Measurements from ENCODE around the gene TCF12. TPM values are rescaled to one million over a fixed set of nuclear protein-coding genes. Genes with fewer than 3 reads are reported as not detected.

Gene TCF12
- total and polyA plus RNA-seq, 2 of the 8 experiments (the other 6 are each of a cell fraction or from before 2014, with no cell fraction given): 85.8 to 101 TPM

- TF ChIP-seq KDM1A (IDR thresholded peaks at IDR 0.05; ENCODE audit: borderline replicate concordance, low read length): no peak
- no peak for TF ChIP-seq CBX5 (IDR thresholded peaks at IDR 0.05; ENCODE audit: low read depth, low read length)
- TF ChIP-seq, protein P1, sequence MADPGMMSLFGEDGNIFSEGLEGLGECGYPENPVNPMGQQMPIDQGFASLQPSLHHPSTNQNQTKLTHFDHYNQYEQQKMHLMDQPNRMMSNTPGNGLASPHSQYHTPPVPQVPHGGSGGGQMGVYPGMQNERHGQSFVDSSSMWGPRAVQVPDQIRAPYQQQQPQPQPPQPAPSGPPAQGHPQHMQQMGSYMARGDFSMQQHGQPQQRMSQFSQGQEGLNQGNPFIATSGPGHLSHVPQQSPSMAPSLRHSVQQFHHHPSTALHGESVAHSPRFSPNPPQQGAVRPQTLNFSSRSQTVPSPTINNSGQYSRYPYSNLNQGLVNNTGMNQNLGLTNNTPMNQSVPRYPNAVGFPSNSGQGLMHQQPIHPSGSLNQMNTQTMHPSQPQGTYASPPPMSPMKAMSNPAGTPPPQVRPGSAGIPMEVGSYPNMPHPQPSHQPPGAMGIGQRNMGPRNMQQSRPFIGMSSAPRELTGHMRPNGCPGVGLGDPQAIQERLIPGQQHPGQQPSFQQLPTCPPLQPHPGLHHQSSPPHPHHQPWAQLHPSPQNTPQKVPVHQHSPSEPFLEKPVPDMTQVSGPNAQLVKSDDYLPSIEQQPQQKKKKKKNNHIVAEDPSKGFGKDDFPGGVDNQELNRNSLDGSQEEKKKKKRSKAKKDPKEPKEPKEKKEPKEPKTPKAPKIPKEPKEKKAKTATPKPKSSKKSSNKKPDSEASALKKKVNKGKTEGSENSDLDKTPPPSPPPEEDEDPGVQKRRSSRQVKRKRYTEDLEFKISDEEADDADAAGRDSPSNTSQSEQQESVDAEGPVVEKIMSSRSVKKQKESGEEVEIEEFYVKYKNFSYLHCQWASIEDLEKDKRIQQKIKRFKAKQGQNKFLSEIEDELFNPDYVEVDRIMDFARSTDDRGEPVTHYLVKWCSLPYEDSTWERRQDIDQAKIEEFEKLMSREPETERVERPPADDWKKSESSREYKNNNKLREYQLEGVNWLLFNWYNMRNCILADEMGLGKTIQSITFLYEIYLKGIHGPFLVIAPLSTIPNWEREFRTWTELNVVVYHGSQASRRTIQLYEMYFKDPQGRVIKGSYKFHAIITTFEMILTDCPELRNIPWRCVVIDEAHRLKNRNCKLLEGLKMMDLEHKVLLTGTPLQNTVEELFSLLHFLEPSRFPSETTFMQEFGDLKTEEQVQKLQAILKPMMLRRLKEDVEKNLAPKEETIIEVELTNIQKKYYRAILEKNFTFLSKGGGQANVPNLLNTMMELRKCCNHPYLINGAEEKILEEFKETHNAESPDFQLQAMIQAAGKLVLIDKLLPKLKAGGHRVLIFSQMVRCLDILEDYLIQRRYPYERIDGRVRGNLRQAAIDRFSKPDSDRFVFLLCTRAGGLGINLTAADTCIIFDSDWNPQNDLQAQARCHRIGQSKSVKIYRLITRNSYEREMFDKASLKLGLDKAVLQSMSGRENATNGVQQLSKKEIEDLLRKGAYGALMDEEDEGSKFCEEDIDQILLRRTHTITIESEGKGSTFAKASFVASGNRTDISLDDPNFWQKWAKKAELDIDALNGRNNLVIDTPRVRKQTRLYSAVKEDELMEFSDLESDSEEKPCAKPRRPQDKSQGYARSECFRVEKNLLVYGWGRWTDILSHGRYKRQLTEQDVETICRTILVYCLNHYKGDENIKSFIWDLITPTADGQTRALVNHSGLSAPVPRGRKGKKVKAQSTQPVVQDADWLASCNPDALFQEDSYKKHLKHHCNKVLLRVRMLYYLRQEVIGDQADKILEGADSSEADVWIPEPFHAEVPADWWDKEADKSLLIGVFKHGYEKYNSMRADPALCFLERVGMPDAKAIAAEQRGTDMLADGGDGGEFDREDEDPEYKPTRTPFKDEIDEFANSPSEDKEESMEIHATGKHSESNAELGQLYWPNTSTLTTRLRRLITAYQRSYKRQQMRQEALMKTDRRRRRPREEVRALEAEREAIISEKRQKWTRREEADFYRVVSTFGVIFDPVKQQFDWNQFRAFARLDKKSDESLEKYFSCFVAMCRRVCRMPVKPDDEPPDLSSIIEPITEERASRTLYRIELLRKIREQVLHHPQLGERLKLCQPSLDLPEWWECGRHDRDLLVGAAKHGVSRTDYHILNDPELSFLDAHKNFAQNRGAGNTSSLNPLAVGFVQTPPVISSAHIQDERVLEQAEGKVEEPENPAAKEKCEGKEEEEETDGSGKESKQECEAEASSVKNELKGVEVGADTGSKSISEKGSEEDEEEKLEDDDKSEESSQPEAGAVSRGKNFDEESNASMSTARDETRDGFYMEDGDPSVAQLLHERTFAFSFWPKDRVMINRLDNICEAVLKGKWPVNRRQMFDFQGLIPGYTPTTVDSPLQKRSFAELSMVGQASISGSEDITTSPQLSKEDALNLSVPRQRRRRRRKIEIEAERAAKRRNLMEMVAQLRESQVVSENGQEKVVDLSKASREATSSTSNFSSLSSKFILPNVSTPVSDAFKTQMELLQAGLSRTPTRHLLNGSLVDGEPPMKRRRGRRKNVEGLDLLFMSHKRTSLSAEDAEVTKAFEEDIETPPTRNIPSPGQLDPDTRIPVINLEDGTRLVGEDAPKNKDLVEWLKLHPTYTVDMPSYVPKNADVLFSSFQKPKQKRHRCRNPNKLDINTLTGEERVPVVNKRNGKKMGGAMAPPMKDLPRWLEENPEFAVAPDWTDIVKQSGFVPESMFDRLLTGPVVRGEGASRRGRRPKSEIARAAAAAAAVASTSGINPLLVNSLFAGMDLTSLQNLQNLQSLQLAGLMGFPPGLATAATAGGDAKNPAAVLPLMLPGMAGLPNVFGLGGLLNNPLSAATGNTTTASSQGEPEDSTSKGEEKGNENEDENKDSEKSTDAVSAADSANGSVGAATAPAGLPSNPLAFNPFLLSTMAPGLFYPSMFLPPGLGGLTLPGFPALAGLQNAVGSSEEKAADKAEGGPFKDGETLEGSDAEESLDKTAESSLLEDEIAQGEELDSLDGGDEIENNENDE (IDR thresholded peaks at IDR 0.05; ENCODE audit: insufficient replicate concordance, low read length): no peak
These were observed 168.5 kb downstream of the TCF12 start (continued) for GRCh38 chr15:57086857-57087427.
